ENCODE results near the gene POLRMT.
A peak's percentile ranks its signal among the peaks of the same experiment; 100 is the strongest.
"Not testable (repeated sequence)": the region's sequence is repeated elsewhere in the genome, so short reads cannot be mapped to it uniquely, and the experiment has no call there.

POLRMT gene

DNA sequence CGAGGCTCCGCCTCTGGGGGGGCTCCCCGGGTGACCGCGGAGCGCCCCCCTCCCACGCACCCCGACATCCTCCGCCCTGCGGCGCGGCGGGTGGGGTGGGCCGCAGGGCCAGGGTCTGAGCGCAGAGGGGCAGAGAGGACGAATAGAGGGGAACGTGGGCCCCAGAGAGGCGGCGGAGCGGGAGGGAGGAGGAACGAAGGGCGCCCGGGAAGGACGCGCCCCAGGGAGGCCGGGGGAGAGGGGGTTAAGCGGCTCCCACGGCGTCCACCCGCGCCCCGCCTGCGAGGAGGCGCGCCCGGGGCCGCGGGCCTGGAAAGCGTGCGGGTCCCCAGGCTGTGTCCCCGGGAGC is 42.6 kb downstream of the POLRMT start:
- H3K4me3 ChIP-seq (ENCODE audit: low read length) = no peak overlapping the region
- TF ChIP-seq, protein P1, sequence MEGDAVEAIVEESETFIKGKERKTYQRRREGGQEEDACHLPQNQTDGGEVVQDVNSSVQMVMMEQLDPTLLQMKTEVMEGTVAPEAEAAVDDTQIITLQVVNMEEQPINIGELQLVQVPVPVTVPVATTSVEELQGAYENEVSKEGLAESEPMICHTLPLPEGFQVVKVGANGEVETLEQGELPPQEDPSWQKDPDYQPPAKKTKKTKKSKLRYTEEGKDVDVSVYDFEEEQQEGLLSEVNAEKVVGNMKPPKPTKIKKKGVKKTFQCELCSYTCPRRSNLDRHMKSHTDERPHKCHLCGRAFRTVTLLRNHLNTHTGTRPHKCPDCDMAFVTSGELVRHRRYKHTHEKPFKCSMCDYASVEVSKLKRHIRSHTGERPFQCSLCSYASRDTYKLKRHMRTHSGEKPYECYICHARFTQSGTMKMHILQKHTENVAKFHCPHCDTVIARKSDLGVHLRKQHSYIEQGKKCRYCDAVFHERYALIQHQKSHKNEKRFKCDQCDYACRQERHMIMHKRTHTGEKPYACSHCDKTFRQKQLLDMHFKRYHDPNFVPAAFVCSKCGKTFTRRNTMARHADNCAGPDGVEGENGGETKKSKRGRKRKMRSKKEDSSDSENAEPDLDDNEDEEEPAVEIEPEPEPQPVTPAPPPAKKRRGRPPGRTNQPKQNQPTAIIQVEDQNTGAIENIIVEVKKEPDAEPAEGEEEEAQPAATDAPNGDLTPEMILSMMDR (conservative IDR thresholded peaks at IDR 0.05; ENCODE audit: low read length) = no peak
- no peak for DNase-seq (ENCODE audit: low read depth)

DNA sequence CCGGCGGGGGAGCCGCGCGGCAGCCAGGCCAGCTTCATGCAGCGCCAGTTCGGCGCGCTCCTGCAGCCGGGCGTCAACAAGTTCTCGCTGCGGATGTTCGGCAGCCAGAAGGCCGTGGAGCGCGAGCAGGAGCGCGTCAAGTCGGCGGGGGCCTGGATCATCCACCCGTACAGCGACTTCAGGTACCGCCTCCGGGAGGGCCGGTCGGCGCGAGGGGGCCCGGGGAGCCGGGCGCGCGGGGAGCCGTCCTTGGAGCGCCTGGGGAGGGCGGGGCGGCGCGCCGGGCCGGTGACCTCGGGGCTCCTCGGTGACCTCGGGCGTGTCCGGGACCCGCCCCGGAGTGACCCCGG is 43.0 kb downstream of the POLRMT start:
- peak overlapping the region; percentile 29; the same call in 1 of the 2 replicates for H3K4me3 ChIP-seq (ENCODE audit: low read length)
- TF ChIP-seq, protein P1 (conservative IDR thresholded peaks at IDR 0.05; ENCODE audit: low read length) = no peak
- DNase-seq (ENCODE audit: low read depth) = no peak

DNA sequence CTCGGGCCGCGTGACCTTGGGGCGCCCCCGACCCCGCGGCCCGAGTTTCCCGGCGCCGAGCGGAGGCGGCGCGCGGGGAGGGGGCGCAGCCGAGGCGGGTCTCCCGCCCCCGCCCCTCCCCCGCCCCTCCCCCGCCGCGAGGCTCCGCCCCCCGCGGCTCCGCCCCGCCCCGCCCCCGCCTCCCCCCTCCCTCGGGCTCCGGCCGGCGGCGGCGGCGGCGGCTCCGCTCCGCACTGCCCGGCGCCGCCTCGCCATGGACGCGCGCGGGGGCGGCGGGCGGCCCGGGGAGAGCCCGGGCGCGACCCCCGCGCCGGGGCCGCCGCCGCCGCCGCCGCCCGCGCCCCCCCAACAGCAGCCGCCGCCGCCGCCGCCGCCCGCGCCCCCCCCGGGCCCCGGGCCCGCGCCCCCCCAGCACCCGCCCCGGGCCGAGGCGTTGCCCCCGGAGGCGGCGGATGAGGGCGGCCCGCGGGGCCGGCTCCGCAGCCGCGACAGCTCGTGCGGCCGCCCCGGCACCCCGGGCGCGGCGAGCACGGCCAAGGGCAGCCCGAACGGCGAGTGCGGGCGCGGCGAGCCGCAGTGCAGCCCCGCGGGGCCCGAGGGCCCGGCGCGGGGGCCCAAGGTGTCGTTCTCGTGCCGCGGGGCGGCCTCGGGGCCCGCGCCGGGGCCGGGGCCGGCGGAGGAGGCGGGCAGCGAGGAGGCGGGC is 43.5 kb downstream of the POLRMT start, which contains the start of gene HCN2:
HCN2 (plus strand) TSS at position 189 of the 703 bp plus-strand sequence; CDS start at position 254, 65 bp downstream.
- H3K4me3 ChIP-seq (ENCODE audit: low read length) = peak within 1 kb of the TSS; percentile 29; the same call in 1 of the 2 replicates
- DNase-seq (ENCODE audit: low read depth) = no peak
- TF ChIP-seq, protein P1 (conservative IDR thresholded peaks at IDR 0.05; ENCODE audit: low read length) = no peak

DNA sequence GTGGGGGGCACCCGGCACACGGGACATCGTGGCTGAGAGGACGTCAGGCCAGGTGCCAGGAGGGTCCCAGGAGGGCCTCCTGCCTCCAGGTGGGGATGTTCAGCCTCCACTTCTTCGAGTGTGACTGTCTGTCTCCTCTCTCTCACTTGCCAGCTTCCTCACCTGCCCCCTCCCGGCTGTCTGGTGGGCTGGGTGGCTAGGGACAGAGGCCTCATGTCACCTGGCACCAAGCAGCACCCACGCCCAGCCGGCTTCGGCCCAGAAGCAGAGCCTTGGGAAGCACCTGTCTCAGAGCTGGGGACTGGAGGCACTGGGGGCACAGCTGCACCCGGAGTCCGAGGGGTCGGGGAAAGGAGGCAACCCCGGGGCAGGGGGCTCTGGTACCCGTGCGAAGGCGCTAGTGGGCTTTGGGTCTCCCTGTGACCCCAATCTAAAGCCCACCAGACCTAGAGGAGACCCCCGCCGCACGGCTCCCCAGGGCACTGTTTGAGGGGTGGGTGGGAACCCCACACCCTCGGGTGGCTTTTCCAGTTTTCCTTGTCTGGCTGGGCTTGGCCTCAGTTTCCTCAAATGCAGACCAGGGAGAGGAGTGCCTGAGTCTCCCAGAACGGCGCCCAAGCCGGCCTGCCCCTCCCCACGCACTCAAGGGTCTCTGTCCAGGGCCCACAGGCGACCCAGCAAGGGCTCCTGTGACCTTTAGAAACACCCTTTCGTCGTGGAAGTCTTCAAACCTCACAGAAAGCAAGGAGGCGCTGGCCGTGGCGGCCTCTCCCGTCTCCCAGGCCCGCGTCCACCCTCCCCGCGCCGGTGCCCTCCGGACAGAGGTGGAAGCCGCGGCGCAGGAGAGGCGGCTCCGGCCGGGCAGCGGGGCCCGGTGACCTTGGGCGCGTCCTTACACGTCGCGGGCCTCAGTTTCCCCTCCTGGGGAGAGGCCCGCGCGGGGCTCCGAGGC is 44.3 kb downstream of the POLRMT start:
- no peak overlapping the region for H3K4me3 ChIP-seq (ENCODE audit: low read length)

DNA sequence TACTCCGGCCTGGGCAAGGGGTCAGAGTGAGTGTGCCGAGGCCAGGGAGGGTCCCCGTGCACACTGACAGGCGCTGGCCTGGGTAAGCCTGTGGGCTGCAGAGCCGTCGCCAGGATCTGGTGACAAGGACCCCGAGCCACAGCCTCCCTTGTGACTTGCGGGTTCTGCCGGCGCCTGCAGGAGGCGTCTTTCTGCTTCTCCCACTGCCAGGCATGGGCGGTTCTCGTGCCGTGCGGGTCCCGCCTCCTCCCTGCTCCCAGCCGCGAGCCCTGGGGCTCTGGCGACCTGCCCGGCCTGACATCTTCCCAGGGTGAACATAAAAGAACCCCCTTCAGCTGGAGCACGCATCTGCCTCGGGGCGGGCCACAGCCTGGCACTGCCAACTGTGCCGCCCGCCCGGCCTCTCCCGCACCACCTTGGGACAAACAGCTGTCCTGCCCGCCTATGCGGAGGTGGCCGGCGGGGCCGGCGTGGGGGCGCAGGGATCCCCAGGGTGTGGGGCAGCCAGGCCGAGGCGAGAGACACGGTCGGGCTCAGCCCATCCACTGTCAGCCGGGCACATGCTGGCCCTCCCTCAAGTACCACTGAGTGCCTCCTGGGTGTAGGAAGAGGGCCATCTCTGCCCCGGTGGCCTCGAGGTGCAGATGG is 45.1 kb downstream of the POLRMT start:
- no peak overlapping the region for H3K4me3 ChIP-seq (ENCODE audit: low read length)
- peak; percentile 76 for DNase-seq (ENCODE audit: low read depth)

More for the DNA sequence above, 44.3 kb downstream of the POLRMT start:
- TF ChIP-seq, protein P1 (conservative IDR thresholded peaks at IDR 0.05; ENCODE audit: low read length) = no peak
- DNase-seq (ENCODE audit: low read depth) = no peak

DNA sequence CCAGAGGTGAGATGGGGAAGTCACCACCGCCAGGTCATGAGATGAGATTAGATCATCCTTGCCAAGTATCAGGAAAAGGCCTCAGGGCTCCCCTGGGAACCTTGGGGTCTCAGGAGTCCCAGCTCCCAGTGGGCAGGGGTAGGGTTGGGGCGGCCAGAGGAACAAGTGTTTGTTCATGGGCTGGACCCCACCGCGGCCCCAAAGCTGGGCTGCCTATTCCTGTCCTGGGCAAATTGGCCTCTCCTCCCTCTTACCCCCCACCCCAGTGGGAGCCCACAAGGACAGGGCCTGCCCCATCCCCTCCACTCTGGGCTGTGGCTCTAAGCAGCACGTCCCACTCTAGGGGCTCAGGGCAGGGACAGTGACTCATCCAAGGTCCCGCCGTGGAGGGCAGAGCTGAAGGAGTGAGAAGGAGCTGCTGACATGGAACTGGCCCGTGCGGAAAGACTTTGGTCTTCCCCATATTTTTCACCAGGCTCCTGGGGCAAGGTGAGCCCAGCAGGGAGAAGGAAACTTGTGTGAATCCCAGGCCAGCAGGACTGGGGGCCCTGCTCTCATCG is 47.7 kb downstream of the POLRMT start:
- no peak for DNase-seq (ENCODE audit: low read depth)
- H3K4me3 ChIP-seq (ENCODE audit: low read length) = no peak overlapping the region
- TF ChIP-seq, protein P1 (conservative IDR thresholded peaks at IDR 0.05; ENCODE audit: low read length) = no peak

More for the DNA sequence above, 45.1 kb downstream of the POLRMT start:
- TF ChIP-seq, protein P1 (conservative IDR thresholded peaks at IDR 0.05; ENCODE audit: low read length) = peak; percentile 62

DNA sequence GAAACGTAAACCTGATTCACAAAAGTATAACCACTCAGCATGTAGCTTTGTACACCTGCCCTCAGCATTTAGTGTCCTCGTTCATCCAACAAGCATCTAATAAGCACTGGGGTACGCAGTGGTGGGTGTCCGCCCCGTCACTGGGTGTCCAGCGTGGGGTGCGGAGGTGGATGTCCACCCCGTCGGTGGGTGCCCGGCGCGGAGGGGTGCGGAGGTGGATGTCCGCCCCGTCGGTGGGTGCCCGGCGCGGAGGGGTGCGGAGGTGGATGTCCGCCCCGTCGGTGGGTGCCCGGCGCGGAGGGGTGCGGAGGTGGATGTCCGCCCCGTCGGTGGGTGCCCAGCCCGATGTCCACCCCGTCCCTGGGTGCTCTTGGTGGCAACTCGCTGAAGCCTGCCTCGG is 48.2 kb downstream of the POLRMT start:
- DNase-seq (ENCODE audit: low read depth); H3K4me3 ChIP-seq (ENCODE audit: low read length): not testable (repeated sequence)

Data from AG10803 (cell line).